Measurements from ENCODE around the gene RENBP. TPM values are rescaled to one million over a fixed set of nuclear protein-coding genes. Genes with fewer than 3 reads are reported as not detected.

The RENBP gene
- total RNA-seq, 1 donor from 2014 or later = 11.4 TPM

DNA sequence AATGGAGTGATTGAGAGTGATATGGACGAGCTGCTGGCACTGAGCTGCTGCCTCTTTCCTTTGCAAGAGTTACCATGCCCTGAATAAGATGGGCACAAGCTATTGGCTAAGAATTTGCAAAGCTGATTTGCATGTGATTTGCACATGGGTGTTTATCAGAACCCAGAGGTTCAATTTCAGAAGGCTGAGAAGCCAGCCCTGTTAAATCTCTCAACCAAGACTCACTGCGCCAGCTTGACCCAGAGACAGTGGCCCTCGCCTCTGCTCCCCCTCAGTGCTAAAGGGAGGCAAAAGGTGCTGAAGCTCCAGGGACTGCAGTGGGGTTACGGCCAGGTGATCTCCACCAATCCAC, 19.1 kb downstream of the RENBP start:
- Mint-ChIP-seq H3K9me3 (no peaks in the 10 kb centered on the region), H3K36me3 (ENCODE audit: low read depth) (peaks cover 35% of the 10 kb centered on the region), H3K27me3 (ENCODE audit: low read depth) (no peaks in the 10 kb centered on the region), H3K4me3 (ENCODE audit: low read depth) (peak overlapping the region; percentile 97), H3K4me1 (ENCODE audit: low read depth) (peaks cover 24% of the 10 kb centered on the region), H3K27ac (peak overlapping the region; percentile 95)
- no peak for DNase-seq (ENCODE audit: low spot score)
- intact Hi-C loops (cut with micrococcal nuclease) = loop anchor here (5.0 to 10.0 kb wide), 3 partner anchors 161 to 449 kb away; partner anchors contain the start of genes EMD, FLNA, MECP2 and PLXNB3

DNA sequence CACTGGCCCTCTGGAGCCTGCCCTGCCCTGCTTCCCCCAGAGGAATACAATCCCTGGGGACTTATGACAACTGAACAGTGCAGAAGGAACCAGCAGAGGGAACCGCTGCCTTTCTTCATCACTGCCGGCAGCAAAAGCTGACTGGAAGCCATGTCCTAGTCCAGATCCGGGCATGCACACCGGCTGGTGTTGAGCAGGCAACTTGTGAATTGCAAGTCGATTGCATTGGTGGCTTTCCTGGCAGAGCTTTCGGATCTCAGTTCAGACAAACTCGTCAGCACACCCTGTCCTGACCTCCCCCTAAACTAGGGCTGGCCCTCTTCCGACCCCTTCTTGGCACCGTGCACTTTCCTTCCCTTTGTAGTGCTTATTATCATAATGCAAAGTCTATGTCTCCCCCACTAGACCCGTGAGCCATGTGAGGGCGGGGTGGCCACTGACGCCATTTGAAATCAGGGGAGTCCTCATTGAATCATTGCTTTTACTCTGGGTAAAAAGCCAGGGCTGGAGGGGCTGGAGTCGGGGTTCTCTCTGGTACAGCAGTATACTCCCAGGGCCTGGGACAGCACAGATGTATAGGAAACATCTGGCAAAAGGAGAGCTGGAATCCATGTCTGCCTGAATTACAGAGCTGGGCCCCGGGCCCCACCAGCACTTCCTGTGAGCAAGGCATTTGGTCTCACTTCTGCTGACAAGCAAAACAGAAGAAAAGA, 20.1 kb downstream of the RENBP start:
- H3K27ac Mint-ChIP-seq = peak overlapping the region; percentile 95
- H3K36me3 Mint-ChIP-seq (ENCODE audit: low read depth) = peaks cover 39% of the 10 kb centered on the region
- H3K27me3 Mint-ChIP-seq (ENCODE audit: low read depth) = no peaks in the 10 kb centered on the region
- no peaks in the 10 kb centered on the region for H3K9me3 Mint-ChIP-seq
- DNase-seq (ENCODE audit: low spot score) = no peak
- H3K4me1 Mint-ChIP-seq (ENCODE audit: low read depth) = peaks cover 22% of the 10 kb centered on the region
- peak overlapping the region; percentile 97 for H3K4me3 Mint-ChIP-seq (ENCODE audit: low read depth)
- intact Hi-C loops (cut with micrococcal nuclease) = loop anchor here (10.0 kb wide), 2 partner anchors 160 to 450 kb away; partner anchors contain the start of genes EMD, FLNA and PLXNB3

DNA sequence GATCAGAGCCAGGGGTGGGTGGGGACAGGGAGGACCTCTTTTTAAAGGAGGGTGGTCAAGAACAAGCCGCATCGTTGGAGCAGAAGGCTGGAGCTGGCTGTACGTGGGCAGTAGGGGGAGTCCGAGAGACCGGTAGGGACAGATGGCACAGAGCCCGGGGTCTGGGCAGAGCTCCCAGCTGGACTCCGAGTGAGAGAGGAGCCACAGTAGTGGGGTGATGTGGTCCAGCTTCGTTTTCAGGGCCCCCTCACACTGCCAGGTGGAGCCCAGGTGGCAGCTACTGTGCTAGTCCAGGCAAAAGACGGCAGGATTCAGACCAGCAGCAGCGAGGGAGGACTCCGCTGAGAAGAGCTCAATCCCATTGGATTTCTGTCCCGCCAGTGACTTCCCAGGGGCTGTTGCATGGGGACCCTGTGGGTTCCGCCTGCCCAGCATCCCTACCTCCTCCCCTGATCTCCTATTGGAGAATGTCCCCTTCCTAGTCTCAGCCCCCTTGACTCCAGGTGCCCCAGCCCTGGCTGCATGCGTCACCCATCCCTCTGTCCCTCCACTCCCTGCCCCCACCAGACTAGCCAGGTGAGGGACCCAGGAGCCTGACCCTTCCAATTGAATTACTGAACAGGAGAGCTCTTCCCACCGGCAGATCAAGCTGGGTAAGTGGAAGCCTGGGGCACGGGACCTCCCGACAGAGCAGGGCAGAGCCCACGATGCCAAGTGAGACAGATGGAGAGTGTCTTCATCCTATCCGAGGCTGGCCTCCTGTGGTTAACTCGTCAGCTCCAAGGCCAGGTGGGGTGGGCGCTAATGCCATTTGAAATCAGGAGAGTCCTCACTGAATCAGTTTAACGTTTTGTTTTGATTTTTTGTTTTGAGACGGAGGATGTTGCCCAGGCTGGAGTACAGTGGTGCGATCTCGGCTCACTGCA, 21.2 kb downstream of the RENBP start:
- Mint-ChIP-seq H3K36me3 (ENCODE audit: low read depth) (peaks cover 42% of the 10 kb centered on the region), H3K4me3 (ENCODE audit: low read depth) (peak overlapping the region; percentile 97), H3K27ac (peak overlapping the region; percentile 77), H3K27me3 (ENCODE audit: low read depth) (no peaks in the 10 kb centered on the region), H3K4me1 (ENCODE audit: low read depth) (peaks cover 15% of the 10 kb centered on the region), H3K9me3 (no peaks in the 10 kb centered on the region)
- intact Hi-C loops (cut with micrococcal nuclease) = loop anchor here (10.0 kb wide), 2 partner anchors 158 to 452 kb away; partner anchors contain the start of genes EMD, FLNA and PLXNB3
- no peak for DNase-seq (ENCODE audit: low spot score)

DNA sequence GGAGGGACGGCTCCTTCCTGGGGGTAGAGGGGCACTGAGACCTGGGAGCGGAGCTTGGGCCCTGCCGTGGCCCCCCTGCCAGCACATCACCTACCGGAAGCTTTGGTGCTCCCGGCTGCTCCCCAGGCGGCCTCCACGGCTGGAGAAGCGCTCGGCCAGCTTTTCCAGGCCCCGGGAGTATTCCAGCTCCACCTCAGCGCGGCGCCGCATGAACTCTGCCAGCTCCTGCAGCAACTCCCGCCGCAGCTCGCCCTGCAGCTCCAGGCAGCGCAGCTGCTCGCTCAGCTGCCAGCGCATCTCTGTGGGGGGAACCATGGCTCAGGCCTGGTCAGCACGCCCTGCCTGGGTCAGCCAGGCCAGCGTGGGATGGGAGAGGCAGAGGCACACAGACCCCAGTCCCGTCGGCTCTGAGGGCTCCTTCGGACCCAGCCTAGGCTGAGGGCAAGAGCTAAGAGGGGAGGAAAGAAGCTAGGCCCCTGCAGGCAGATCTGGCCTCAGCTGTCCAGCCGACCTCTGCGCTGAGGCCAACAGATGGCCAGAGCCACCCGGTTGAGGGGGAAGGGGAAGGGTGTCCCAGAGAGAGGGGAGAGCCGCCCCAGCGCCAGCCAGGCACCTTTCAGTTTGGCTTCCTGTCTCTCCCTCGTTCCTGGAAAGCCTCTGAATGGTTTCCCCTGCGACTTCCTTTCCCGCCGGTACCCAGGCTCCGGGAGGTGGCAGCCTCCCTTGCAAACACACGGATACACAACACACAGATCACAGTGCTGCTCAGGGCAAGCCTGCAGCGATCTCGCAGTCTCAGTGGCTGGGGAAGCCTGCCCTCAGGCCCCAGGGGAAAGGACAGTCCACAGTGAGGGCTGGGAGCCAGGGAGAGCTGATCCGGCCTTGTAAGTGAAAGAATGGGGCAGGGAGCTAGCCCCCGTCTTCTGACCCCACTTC, 22.7 kb downstream of the RENBP start:
- peak overlapping the region; percentile 97 for H3K4me3 Mint-ChIP-seq (ENCODE audit: low read depth)
- no peaks in the 10 kb centered on the region for H3K27me3 Mint-ChIP-seq (ENCODE audit: low read depth)
- DNase-seq (ENCODE audit: low spot score) = no peak
- intact Hi-C loops (cut with micrococcal nuclease) = loop anchor here (10.0 kb wide), 2 partner anchors 157 to 453 kb away; partner anchors contain the start of genes EMD, FLNA and PLXNB3
- peaks cover 50% of the 10 kb centered on the region for H3K36me3 Mint-ChIP-seq (ENCODE audit: low read depth)
- peaks cover 14% of the 10 kb centered on the region for H3K4me1 Mint-ChIP-seq (ENCODE audit: low read depth)
- peak overlapping the region; percentile 77 for H3K27ac Mint-ChIP-seq
- no peaks in the 10 kb centered on the region for H3K9me3 Mint-ChIP-seq

DNA sequence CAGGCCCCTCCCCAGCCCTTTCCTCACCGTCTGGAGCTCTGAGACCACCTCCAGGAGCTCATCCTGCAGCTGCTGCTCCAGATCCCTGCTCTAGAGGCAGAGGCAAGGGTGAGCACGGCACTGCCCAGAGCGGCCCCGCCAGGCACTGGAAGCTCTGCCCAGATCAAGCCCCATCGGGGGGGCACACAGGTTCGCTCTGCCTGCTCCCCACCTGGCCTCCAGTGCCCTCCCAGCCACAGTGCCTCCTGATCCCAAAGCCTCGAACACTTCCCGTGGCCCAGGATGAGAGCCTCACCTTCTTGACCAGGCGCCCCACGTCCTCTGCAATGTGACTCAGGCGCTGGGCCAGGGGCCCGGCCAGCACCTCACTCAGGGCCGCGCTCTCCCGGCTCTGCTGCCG, 23.4 kb downstream of the RENBP start:
- peaks cover 14% of the 10 kb centered on the region for H3K4me1 Mint-ChIP-seq (ENCODE audit: low read depth)
- H3K36me3 Mint-ChIP-seq (ENCODE audit: low read depth) = peaks cover 56% of the 10 kb centered on the region
- no peaks in the 10 kb centered on the region for H3K27me3 Mint-ChIP-seq (ENCODE audit: low read depth)
- H3K4me3 Mint-ChIP-seq (ENCODE audit: low read depth) = no peak overlapping the region
- H3K9me3 Mint-ChIP-seq = no peaks in the 10 kb centered on the region
- no peak for DNase-seq (ENCODE audit: low spot score)
- intact Hi-C loops (cut with micrococcal nuclease) = loop anchor here (10.0 kb wide), 2 partner anchors 156 to 454 kb away; partner anchors contain the start of genes EMD, FLNA and PLXNB3
- H3K27ac Mint-ChIP-seq = no peak overlapping the region

DNA sequence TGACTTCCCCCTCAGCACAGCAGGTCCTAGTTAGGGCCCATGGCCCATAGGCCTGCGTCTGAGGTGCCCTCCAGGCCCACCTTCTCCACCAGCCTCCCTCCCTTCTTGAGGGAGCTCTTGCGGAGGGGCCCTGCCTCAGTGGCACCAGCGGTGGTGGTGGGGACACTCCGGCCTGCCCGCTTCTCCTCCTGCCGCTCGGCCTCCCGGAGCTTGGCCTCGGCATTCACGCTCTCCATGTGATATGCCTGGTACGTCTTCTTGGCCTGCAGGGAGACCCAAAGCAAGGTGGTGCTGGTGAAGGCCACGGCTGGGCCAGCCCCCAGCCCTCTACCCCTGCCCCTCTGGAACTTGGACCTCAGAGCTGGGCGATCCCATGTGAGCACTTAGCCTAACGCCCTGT, 23.9 kb downstream of the RENBP start:
- Mint-ChIP-seq H3K4me1 (ENCODE audit: low read depth) (peaks cover 14% of the 10 kb centered on the region), H3K27me3 (ENCODE audit: low read depth) (no peaks in the 10 kb centered on the region), H3K27ac (no peak overlapping the region), H3K36me3 (ENCODE audit: low read depth) (peaks cover 59% of the 10 kb centered on the region), H3K4me3 (ENCODE audit: low read depth) (no peak overlapping the region), H3K9me3 (no peaks in the 10 kb centered on the region)
- DNase-seq (ENCODE audit: low spot score) = no peak
- intact Hi-C loops (cut with micrococcal nuclease) = loop anchor here (10.0 kb wide), 2 partner anchors 156 to 454 kb away; partner anchors contain the start of genes EMD, FLNA and PLXNB3

DNA sequence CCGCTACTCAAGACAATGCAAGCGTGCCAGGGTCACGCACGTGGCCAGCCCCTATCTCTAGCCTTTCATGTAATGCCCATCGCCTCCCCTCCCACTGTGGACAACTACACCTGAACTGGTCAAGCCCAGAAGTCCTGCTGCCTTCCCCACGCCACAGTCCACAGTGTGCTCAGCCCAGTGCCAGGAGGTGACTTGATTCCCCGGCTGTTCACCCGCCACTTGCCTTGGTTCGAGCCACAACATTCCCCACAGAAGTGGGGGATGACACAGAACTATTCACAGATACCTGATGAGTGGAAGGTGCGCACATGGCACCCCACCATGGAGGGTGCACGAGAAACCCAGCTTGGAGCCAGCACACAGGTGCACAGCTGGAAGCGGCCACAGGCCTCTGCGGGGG, 25.2 kb downstream of the RENBP start:
- no peak overlapping the region for H3K4me3 Mint-ChIP-seq (ENCODE audit: low read depth)
- no peaks in the 10 kb centered on the region for H3K9me3 Mint-ChIP-seq
- no peak overlapping the region for H3K27ac Mint-ChIP-seq
- peaks cover 54% of the 10 kb centered on the region for H3K36me3 Mint-ChIP-seq (ENCODE audit: low read depth)
- DNase-seq (ENCODE audit: low spot score) = no peak
- H3K27me3 Mint-ChIP-seq (ENCODE audit: low read depth) = no peaks in the 10 kb centered on the region
- intact Hi-C loops (cut with micrococcal nuclease) = no loop called here
- peaks cover 12% of the 10 kb centered on the region for H3K4me1 Mint-ChIP-seq (ENCODE audit: low read depth)

DNA sequence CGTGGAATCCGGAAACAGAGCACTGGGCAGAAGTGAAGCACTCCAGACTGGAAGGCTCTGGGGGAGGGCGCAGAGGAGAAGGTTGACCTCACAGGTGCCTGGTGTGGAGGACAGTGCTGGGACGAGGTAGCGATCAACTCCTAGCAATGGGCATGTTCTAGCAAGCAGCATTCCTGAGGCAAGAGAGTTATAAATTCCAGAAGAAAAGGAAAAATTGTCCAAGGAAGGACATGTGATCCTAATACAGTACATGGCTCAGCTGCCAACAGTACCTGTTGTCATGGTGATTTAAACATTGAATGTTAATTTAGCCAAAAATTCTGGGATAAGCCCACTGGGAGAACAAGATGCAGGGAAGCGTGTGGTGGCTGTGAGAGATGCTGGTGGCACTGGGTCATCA, 26.6 kb downstream of the RENBP start:
- no peaks in the 10 kb centered on the region for H3K9me3 Mint-ChIP-seq
- H3K27me3 Mint-ChIP-seq (ENCODE audit: low read depth) = no peaks in the 10 kb centered on the region
- H3K36me3 Mint-ChIP-seq (ENCODE audit: low read depth) = peaks cover 44% of the 10 kb centered on the region
- H3K4me3 Mint-ChIP-seq (ENCODE audit: low read depth) = no peak overlapping the region
- no peak overlapping the region for H3K27ac Mint-ChIP-seq
- intact Hi-C loops (cut with micrococcal nuclease) = no loop called here
- no peak for DNase-seq (ENCODE audit: low spot score)
- peaks cover 4% of the 10 kb centered on the region for H3K4me1 Mint-ChIP-seq (ENCODE audit: low read depth)

DNA sequence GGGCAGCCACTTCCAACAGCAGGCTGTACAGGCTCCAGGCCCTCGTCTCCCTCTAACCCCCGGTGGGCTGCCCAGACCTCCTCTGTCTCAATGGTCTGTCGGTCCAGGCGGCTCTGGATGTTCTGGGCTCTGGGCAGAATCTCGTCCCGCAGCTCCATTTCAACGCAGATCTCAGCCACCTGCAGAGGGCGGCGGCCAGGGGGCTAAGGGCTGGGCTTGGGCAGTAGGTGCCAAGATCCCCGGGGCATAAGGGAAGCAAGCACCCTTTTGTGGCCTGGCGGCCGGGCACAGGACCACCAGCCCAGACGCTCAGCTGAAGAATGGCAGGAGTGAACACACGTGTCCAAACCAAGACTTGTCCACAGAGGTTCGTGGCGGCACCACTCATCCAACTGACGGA, 30.7 kb downstream of the RENBP start:
- no peaks in the 10 kb centered on the region for H3K9me3 Mint-ChIP-seq
- intact Hi-C loops (cut with micrococcal nuclease) = no loop called here
- H3K4me3 Mint-ChIP-seq (ENCODE audit: low read depth) = no peak overlapping the region
- H3K27me3 Mint-ChIP-seq (ENCODE audit: low read depth) = no peaks in the 10 kb centered on the region
- H3K4me1 Mint-ChIP-seq (ENCODE audit: low read depth) = no peaks in the 10 kb centered on the region
- no peak for DNase-seq (ENCODE audit: low spot score)
- peaks cover 34% of the 10 kb centered on the region for H3K36me3 Mint-ChIP-seq (ENCODE audit: low read depth)
- no peak overlapping the region for H3K27ac Mint-ChIP-seq

DNA sequence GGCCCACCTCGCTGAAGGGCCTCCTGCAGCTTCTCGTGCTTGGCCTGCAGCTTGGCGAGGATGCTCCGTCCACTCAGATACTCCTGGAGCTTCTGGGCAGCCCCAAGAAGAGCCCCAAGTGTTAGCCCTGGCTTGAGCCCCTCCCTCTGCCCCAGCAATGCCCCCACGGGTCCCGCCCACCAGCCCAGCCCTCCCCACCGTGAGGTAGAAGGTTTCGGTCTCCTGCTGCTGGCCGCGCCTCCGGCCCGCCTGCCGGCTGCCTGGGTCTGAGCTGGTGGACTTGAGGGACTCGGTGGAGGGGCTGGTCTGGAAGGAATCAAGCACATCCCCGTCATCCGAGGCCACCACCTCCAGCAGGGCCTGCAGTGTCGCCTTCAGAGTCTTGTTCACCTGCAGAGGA, 31.2 kb downstream of the RENBP start:
- Mint-ChIP-seq H3K27ac (no peak overlapping the region), H3K4me1 (ENCODE audit: low read depth) (no peaks in the 10 kb centered on the region), H3K36me3 (ENCODE audit: low read depth) (peaks cover 29% of the 10 kb centered on the region), H3K9me3 (no peaks in the 10 kb centered on the region), H3K27me3 (ENCODE audit: low read depth) (no peaks in the 10 kb centered on the region), H3K4me3 (ENCODE audit: low read depth) (no peak overlapping the region)
- no peak for DNase-seq (ENCODE audit: low spot score)
- intact Hi-C loops (cut with micrococcal nuclease) = no loop called here

DNA sequence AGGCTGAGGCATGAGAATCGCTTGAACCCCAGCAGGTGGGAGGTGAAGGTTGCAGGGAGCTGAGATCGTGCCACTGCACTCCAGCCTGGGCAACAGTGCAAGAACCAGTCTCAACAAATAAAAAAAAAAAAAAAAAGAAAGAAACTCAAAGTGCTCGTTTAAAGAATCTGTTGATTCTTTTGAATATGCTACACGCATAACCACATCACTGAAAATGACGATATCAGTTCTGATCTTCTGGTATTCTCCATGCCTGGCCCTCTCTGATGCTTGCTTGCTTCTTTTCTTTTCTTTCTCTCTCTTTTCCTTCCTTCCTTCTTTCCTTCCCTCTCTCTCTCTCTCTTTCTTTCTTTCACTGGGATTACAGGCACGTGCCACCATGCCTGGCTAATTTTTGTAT, 32.6 kb downstream of the RENBP start:
- no peaks in the 10 kb centered on the region for H3K4me1 Mint-ChIP-seq (ENCODE audit: low read depth)
- no peaks in the 10 kb centered on the region for H3K27me3 Mint-ChIP-seq (ENCODE audit: low read depth)
- no peaks in the 10 kb centered on the region for H3K9me3 Mint-ChIP-seq
- DNase-seq (ENCODE audit: low spot score) = no peak
- H3K4me3 Mint-ChIP-seq (ENCODE audit: low read depth) = no peak overlapping the region
- intact Hi-C loops (cut with micrococcal nuclease) = no loop called here
- peaks cover 21% of the 10 kb centered on the region for H3K36me3 Mint-ChIP-seq (ENCODE audit: low read depth)
- H3K27ac Mint-ChIP-seq = no peak overlapping the region

DNA sequence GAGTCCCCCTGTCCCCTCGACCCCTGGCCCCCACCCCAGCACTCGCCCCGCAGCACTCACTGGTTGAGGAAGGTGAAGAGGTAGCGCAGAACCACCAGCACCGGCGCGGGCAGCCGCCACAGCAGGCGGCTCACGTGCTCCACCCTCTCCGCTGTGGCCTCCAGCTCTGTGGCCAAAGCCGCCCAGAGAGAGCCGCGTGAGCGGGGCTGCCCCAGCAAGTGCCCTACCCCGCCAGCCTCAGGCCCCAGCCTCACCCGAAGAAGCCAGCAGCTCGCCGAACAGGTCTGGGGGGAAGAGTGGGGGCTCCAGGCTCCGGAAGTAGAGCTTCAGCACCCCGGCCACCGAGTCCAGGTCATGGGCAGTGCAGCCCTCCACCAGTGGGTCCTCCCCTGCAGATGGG, 34.0 kb downstream of the RENBP start:
- H3K27ac Mint-ChIP-seq = no peak overlapping the region
- H3K36me3 Mint-ChIP-seq (ENCODE audit: low read depth) = peaks cover 10% of the 10 kb centered on the region
- no peak for DNase-seq (ENCODE audit: low spot score)
- no peaks in the 10 kb centered on the region for H3K27me3 Mint-ChIP-seq (ENCODE audit: low read depth)
- no peaks in the 10 kb centered on the region for H3K4me1 Mint-ChIP-seq (ENCODE audit: low read depth)
- intact Hi-C loops (cut with micrococcal nuclease) = no loop called here
- H3K9me3 Mint-ChIP-seq = no peaks in the 10 kb centered on the region
- no peak overlapping the region for H3K4me3 Mint-ChIP-seq (ENCODE audit: low read depth)

All from activated T-helper 2 cell treated with anti-CD3 and anti-CD28 coated beads, Interferon-gamma antibody, Interleukin-2, Interleukin-4, amounts not matched to agents 10 μg/mL and 5 μg/mL and 100 μg/mL, durations not matched to agents 14 hours and 24 hours and 36 hours (primary cell).